DMS 273 (cell line): ENCODE results near the gene TET2.

Source experiments
- DNase-seq: peaks from one replicate; lab custom pipeline; 2025; ENCODE audit not compliant: unreplicated experiment; lab: John Stamatoyannopoulos, UW

TET2 gene

GRCh38 chr4:105230287-105230686, 83.6 kb downstream of the TET2 start:
- no peak for DNase-seq

GRCh38 chr4:105232374-105232773, 85.7 kb downstream of the TET2 start:
- DNase-seq: no peak

- DNase-seq: no peak
These were observed 87.9 kb downstream of the TET2 start for GRCh38 chr4:105234582-105234981.

GRCh38 chr4:105236202-105236915, 89.7 kb downstream of the TET2 start:
- no peak for DNase-seq

- no peak for DNase-seq
These were observed 90.2 kb downstream of the TET2 start for GRCh38 chr4:105236916-105237311.

- no peak for DNase-seq
These were observed 93.4 kb downstream of the TET2 start for GRCh38 chr4:105240037-105240436.

- no peak for DNase-seq
These were observed 94.8 kb downstream of the TET2 start for GRCh38 chr4:105241451-105241850.

- DNase-seq: no peak
These were observed 96.8 kb downstream of the TET2 start for GRCh38 chr4:105243446-105243845.

- DNase-seq: no peak
These were observed 100.0 kb downstream of the TET2 start for GRCh38 chr4:105246712-105247111.

GRCh38 chr4:105248613-105249012, 101.9 kb downstream of the TET2 start:
- DNase-seq: no peak

GRCh38 chr4:105257817-105258495, 111.3 kb downstream of the TET2 start:
- no peak for DNase-seq

- no peak for DNase-seq
These were observed 119.0 kb downstream of the TET2 start for GRCh38 chr4:105265689-105266088.

GRCh38 chr4:105267280-105267679, 120.6 kb downstream of the TET2 start:
- no peak for DNase-seq

GRCh38 chr4:105272002-105272401, 125.3 kb downstream of the TET2 start:
- DNase-seq: no peak

GRCh38 chr4:105273230-105273629, 126.6 kb downstream of the TET2 start:
- no peak for DNase-seq

GRCh38 chr4:105274090-105274489, 127.4 kb downstream of the TET2 start:
- no peak for DNase-seq

- DNase-seq: no peak
These were observed 127.8 kb downstream of the TET2 start for GRCh38 chr4:105274504-105274903.

GRCh38 chr4:105276361-105277104, 129.9 kb downstream of the TET2 start:
- peak; percentile 35 for DNase-seq

GRCh38 chr4:105277702-105278101, 131.0 kb downstream of the TET2 start:
- DNase-seq: no peak

GRCh38 chr4:105279314-105279713, 132.6 kb downstream of the TET2 start:
- DNase-seq: no peak

- DNase-seq: peak; percentile 59
These were observed 133.9 kb downstream of the TET2 start for GRCh38 chr4:105280338-105281123.
